H9 (cell line): ENCODE results near the gene MED13L. TPM values are rescaled to one million over a fixed set of nuclear protein-coding genes. Genes with fewer than 3 reads are reported as not detected.

Experiments used
- DNase-seq: peaks from one replicate; pipeline ENCODE4 v3.0.0-alpha.2; 2017
- H2AFZ ChIP-seq: one replicate; pipeline ENCODE4 v1.6.1; 2013; ENCODE audit warnings: mild to moderate bottlenecking, low read length, control low read depth, moderate library complexity
- H2AK5ac ChIP-seq: 2 replicates; pipeline ENCODE4 v1.6.1; 2013; ENCODE audit warnings: low read length, control low read depth, mixed read lengths; ENCODE audit not compliant: insufficient read length
- H2BK120ac ChIP-seq: one replicate; pipeline ENCODE4 v1.6.1; 2013; ENCODE audit warnings: low read depth, mild to moderate bottlenecking, low read length, control low read depth, inconsistent platforms; ENCODE audit not compliant: poor library complexity, severe bottlenecking
- H2BK12ac ChIP-seq: 2 replicates; pipeline ENCODE4 v1.6.1; 2013; ENCODE audit warnings: low read length, control low read depth, mixed read lengths, low read depth; ENCODE audit not compliant: insufficient read length
- H2BK15ac ChIP-seq: 2 replicates; pipeline ENCODE4 v1.6.1; 2013; ENCODE audit warnings: low read depth, low read length, control low read depth
- H2BK20ac ChIP-seq: one replicate; pipeline ENCODE4 v1.6.1; 2013; ENCODE audit warnings: low read depth, mild to moderate bottlenecking, low read length, control low read depth, inconsistent platforms; ENCODE audit not compliant: poor library complexity, severe bottlenecking
- H2BK5ac ChIP-seq: 2 replicates; pipeline ENCODE4 v1.6.1; 2013; ENCODE audit warnings: low read length, control low read depth, mixed read lengths; ENCODE audit not compliant: insufficient read length
- H3K14ac ChIP-seq: 2 replicates; pipeline ENCODE4 v1.6.1; 2013; ENCODE audit warnings: low read length, control low read depth; ENCODE audit not compliant: insufficient read depth
- H3K18ac ChIP-seq: 2 replicates; pipeline ENCODE4 v1.6.1; 2013; ENCODE audit warnings: low read depth, mild to moderate bottlenecking, mixed read lengths, low read length, control low read depth; ENCODE audit not compliant: insufficient read length
- H3K23ac ChIP-seq: 2 replicates; pipeline ENCODE4 v1.6.1; 2013; ENCODE audit warnings: low read length, control low read depth, mixed read lengths, low read depth; ENCODE audit not compliant: insufficient read length
- H3K23me2 ChIP-seq: 2 replicates; pipeline ENCODE4 v1.6.1; 2013; ENCODE audit warnings: low read depth, mild to moderate bottlenecking, mixed read lengths, low read length, control low read depth; ENCODE audit not compliant: insufficient read length, poor library complexity, severe bottlenecking
- H3K27ac ChIP-seq: 2 replicates; pipeline ENCODE4 v1.5.1; 2013; ENCODE audit warnings: low read length, control low read depth, mixed read lengths, low read depth; ENCODE audit not compliant: insufficient read length
- H3K27me3 ChIP-seq: 2 replicates; pipeline ENCODE4 v1.6.1; 2013; ENCODE audit warnings: low read length, control low read depth, inconsistent platforms; ENCODE audit not compliant: insufficient read depth
- H3K4ac ChIP-seq: 2 replicates; pipeline ENCODE4 v1.6.1; 2013; ENCODE audit warnings: low read depth, mild to moderate bottlenecking, control low read depth, inconsistent platforms, low read length, moderate library complexity
- H3K4me1 ChIP-seq: 2 replicates; pipeline ENCODE4 v1.6.1; 2013; ENCODE audit warnings: low read length, control low read depth, inconsistent platforms; ENCODE audit not compliant: insufficient read depth
- H3K4me2 ChIP-seq: 2 replicates; pipeline ENCODE4 v1.6.1; 2013; ENCODE audit warnings: low read length, control low read depth, mixed read lengths; ENCODE audit not compliant: insufficient read length, insufficient read depth
- H3K56ac ChIP-seq: 2 replicates; pipeline ENCODE4 v1.6.1; 2013; ENCODE audit warnings: low read depth, mild to moderate bottlenecking, mixed read lengths, low read length, control low read depth; ENCODE audit not compliant: insufficient read length
- H3K79me1 ChIP-seq: 2 replicates; pipeline ENCODE4 v1.6.1; 2013; ENCODE audit warnings: low read depth, mild to moderate bottlenecking, moderate library complexity, low read length, control low read depth, inconsistent platforms; ENCODE audit not compliant: insufficient read depth, poor library complexity, severe bottlenecking
- H3K79me2 ChIP-seq: 2 replicates; pipeline ENCODE4 v1.6.1; 2013; ENCODE audit warnings: low read length, control low read depth, inconsistent platforms; ENCODE audit not compliant: insufficient read depth
- H3K9ac ChIP-seq: 2 replicates; pipeline ENCODE4 v1.6.1; 2013; ENCODE audit warnings: low read length, control low read depth, mixed read lengths; ENCODE audit not compliant: insufficient read length; ENCODE audit errors: extremely low read depth
- H3K9me3 ChIP-seq: one replicate; pipeline ENCODE4 v1.6.1; 2013; ENCODE audit warnings: low read depth, low read length, inconsistent platforms; ENCODE audit not compliant: control insufficient read depth
- H3T11ph ChIP-seq: one replicate; pipeline ENCODE4 v1.6.1; 2013; ENCODE audit warnings: mild to moderate bottlenecking, low read length, control low read depth, inconsistent platforms
- H4K20me1 ChIP-seq: one replicate; pipeline ENCODE4 v1.6.1; 2013; ENCODE audit not compliant: control insufficient read depth, insufficient read length, insufficient read depth
- H4K5ac ChIP-seq: 2 replicates; pipeline ENCODE4 v1.6.1; 2013; ENCODE audit warnings: low read depth, mild to moderate bottlenecking, mixed read lengths, low read length, control low read depth; ENCODE audit not compliant: insufficient read length
- H4K8ac ChIP-seq: replicated peaks from 2 replicates; pipeline ENCODE4 v1.6.1; 2013; ENCODE audit warnings: low read length, control low read depth, mixed read lengths, low read depth; ENCODE audit not compliant: insufficient read length
- H4K91ac ChIP-seq: 2 replicates; pipeline ENCODE4 v1.6.1; 2013; ENCODE audit warnings: low read depth, mild to moderate bottlenecking, moderate library complexity, mixed read lengths, low read length, control low read depth; ENCODE audit not compliant: insufficient read length
- H3K27ac Mint-ChIP-seq, 3 experiments: 2 replicates in 2 of 3; 3 replicates in 1 of 3; pipeline ENCODE4 v1.8.0; 2020 to 2021; ENCODE audit warnings: mixed read lengths in 3 of 3, mild to moderate bottlenecking in 1 of 3, moderate library complexity in 1 of 3
- H3K27me3 Mint-ChIP-seq: 2 replicates; pipeline ENCODE4 v1.8.0; 2021; ENCODE audit warnings: low read depth, mild to moderate bottlenecking, moderate library complexity, mixed read lengths
- H3K36me3 Mint-ChIP-seq, 3 experiments: 2 replicates in 2 of 3; 3 replicates in 1 of 3; pipeline ENCODE4 v1.8.0; 2020 to 2021; ENCODE audit warnings: low read depth in 3 of 3, mixed read lengths in 3 of 3; ENCODE audit not compliant: insufficient read depth in 1 of 3
- H3K4me1 Mint-ChIP-seq, 2 experiments: 2 replicates each; pipeline ENCODE4 v1.8.0; 2020; ENCODE audit warnings: mixed read lengths in 2 of 2
- H3K4me3 Mint-ChIP-seq, 2 experiments: 2 replicates in 1 of 2; 3 replicates in 1 of 2; pipeline ENCODE4 v1.8.0; 2020 to 2021; ENCODE audit warnings: mild to moderate bottlenecking in 2 of 2, mixed read lengths in 2 of 2, moderate library complexity in 1 of 2
- H3K9me3 Mint-ChIP-seq, 2 experiments: 2 replicates in 1 of 2; 3 replicates in 1 of 2; pipeline ENCODE4 v1.8.0; 2020; ENCODE audit warnings: mild to moderate bottlenecking in 2 of 2, mixed read lengths in 2 of 2, moderate library complexity in 1 of 2
- WGBS: extraction: QIAGEN DNeasy Blood & Tissue Kit; methylation state at CpG from one replicate; pipeline ENCODE4 v1.1.7; 2013; ENCODE audit warnings: missing lambda C conversion rate, low lambda C conversion rate, mixed read lengths; ENCODE audit not compliant: insufficient read length; ENCODE audit errors: extremely low coverage; 5-methylcytosine and 5-hydroxymethylcytosine counted together
- total RNA-seq: library from RNA; stranded (reverse); gene quantifications from 2 replicates; pipeline ENCODE4 v1.2.1, GENCODE V29; 2021
- TF ChIP-seq, protein P1 (sequence below): fragments of 200-600 bp; sonication (generic); conservative IDR thresholded peaks from 3 replicates; pipeline ENCODE4 v1.8.0; 2021; ENCODE audit warnings: antibody characterized with exemption, mild to moderate bottlenecking

MED13L gene
- total RNA-seq, 1 experiment from 2014 or later: 52.4 TPM

DNA sequence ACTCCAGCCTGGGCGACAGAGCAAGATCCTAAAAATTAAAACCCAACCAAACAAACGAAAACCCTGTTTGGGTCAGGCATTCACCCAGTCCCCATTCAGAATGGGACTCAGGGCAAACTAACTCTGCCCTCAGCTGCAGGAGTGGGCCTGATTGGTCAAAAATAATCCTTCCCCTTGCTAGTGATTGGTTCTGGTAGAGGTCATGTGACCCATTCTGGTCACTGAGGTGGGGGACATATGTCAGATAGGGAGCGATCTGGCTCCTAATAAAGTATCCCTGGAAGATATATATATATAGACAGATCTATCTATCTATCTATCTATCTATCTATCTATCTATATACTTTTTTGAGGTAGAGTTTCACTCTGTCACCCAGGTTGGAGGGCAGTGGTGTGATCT lies 29.5 kb upstream of the MED13L start:
- H3K36me3 Mint-ChIP-seq: peaks cover 0 to 5% (median 3%) of the 10 kb centered on the region in 3 experiments; a peak in 4 of 7 replicates
- no peaks in the 10 kb centered on the region for H3K23me2 ChIP-seq
- no CpG with 5 or more reads among the region's 3 CpGs for WGBS
- no peak overlapping the region for H3K18ac ChIP-seq
- no peak overlapping the region for H4K5ac ChIP-seq
- no peaks in the 10 kb centered on the region for H3K79me2 ChIP-seq
- H3K27ac Mint-ChIP-seq: no peak overlapping the region
- no peak overlapping the region for H3K4me2 ChIP-seq
- no peak overlapping the region for H2BK120ac ChIP-seq
- no peak for DNase-seq
- no peaks in the 10 kb centered on the region; the same call in 1 of the 2 replicates for H3K27me3 Mint-ChIP-seq
- H3K4ac ChIP-seq: no peak overlapping the region
- H4K8ac ChIP-seq: no peak overlapping the region
- no peaks in the 10 kb centered on the region for H3K27me3 ChIP-seq
- no peak overlapping the region for H2AK5ac ChIP-seq
- no peak overlapping the region for H3K9ac ChIP-seq
- peaks cover 3 to 8% of the 10 kb centered on the region in 2 experiments for H3K4me1 Mint-ChIP-seq
- peaks cover 4 to 9% of the 10 kb centered on the region in 2 experiments; a peak in 2 of 5 replicates for H3K9me3 Mint-ChIP-seq
- no peak overlapping the region for H2BK5ac ChIP-seq
- H3K4me1 ChIP-seq: no peaks in the 10 kb centered on the region
- H3K4me3 Mint-ChIP-seq: no peak overlapping the region
- no peak overlapping the region for H3T11ph ChIP-seq
- H2AFZ ChIP-seq: no peak overlapping the region
- no peak overlapping the region for H3K23ac ChIP-seq
- H2BK12ac ChIP-seq: no peak overlapping the region
- no peak overlapping the region for H3K56ac ChIP-seq
- no peak overlapping the region for H4K91ac ChIP-seq
- H3K79me1 ChIP-seq: no peaks in the 10 kb centered on the region
- H4K20me1 ChIP-seq: no peaks in the 10 kb centered on the region
- H2BK15ac ChIP-seq: no peak overlapping the region
- no peak overlapping the region for H3K14ac ChIP-seq
- H3K27ac ChIP-seq: no peak overlapping the region
- H2BK20ac ChIP-seq: no peak overlapping the region
- no peaks in the 10 kb centered on the region for H3K9me3 ChIP-seq
- TF ChIP-seq, protein P1, sequence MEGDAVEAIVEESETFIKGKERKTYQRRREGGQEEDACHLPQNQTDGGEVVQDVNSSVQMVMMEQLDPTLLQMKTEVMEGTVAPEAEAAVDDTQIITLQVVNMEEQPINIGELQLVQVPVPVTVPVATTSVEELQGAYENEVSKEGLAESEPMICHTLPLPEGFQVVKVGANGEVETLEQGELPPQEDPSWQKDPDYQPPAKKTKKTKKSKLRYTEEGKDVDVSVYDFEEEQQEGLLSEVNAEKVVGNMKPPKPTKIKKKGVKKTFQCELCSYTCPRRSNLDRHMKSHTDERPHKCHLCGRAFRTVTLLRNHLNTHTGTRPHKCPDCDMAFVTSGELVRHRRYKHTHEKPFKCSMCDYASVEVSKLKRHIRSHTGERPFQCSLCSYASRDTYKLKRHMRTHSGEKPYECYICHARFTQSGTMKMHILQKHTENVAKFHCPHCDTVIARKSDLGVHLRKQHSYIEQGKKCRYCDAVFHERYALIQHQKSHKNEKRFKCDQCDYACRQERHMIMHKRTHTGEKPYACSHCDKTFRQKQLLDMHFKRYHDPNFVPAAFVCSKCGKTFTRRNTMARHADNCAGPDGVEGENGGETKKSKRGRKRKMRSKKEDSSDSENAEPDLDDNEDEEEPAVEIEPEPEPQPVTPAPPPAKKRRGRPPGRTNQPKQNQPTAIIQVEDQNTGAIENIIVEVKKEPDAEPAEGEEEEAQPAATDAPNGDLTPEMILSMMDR: no peak
